HG02943 (cell line): ENCODE data around the gene SDK1.

ENCODE experiments used
- ATAC-seq: cut with Tn5 transposase; IDR thresholded peaks from one replicate; pipeline ENCODE4 v1.9.1; 2021; ENCODE audit warnings: mild to moderate bottlenecking, low read depth, moderate library complexity; ENCODE audit not compliant: unreplicated experiment

SDK1 gene

GRCh38 chr7:4103352-4104091, 802.5 kb downstream of the SDK1 start:
- ATAC-seq: no peak

- no peak for ATAC-seq
These were observed 806.8 kb downstream of the SDK1 start for GRCh38 chr7:4107839-4108238.

- ATAC-seq: no peak
These were observed 807.9 kb downstream of the SDK1 start for GRCh38 chr7:4108951-4109350.

GRCh38 chr7:4109481-4110110, 808.5 kb downstream of the SDK1 start:
- ATAC-seq: no peak

- no peak for ATAC-seq
These were observed 809.4 kb downstream of the SDK1 start for GRCh38 chr7:4110438-4110837.

GRCh38 chr7:4111166-4111565, 810.1 kb downstream of the SDK1 start:
- ATAC-seq: no peak

- no peak for ATAC-seq
These were observed 812.2 kb downstream of the SDK1 start for GRCh38 chr7:4113271-4113670.

GRCh38 chr7:4113976-4114375, 812.9 kb downstream of the SDK1 start:
- ATAC-seq: no peak

GRCh38 chr7:4115442-4115841, 814.4 kb downstream of the SDK1 start:
- ATAC-seq: no peak

- ATAC-seq: no peak
These were observed 815.0 kb downstream of the SDK1 start for GRCh38 chr7:4115941-4116610.

- no peak for ATAC-seq
These were observed 818.8 kb downstream of the SDK1 start for GRCh38 chr7:4119848-4120247.

- no peak for ATAC-seq
These were observed 822.3 kb downstream of the SDK1 start for GRCh38 chr7:4123346-4123745.

GRCh38 chr7:4123823-4124222, 822.8 kb downstream of the SDK1 start:
- ATAC-seq: no peak

- no peak for ATAC-seq
These were observed 823.8 kb downstream of the SDK1 start for GRCh38 chr7:4124556-4125477.

GRCh38 chr7:4127909-4128560, 827.0 kb downstream of the SDK1 start:
- no peak for ATAC-seq

- no peak for ATAC-seq
These were observed 828.5 kb downstream of the SDK1 start for GRCh38 chr7:4129481-4130122.

GRCh38 chr7:4131063-4131462, 830.0 kb downstream of the SDK1 start:
- no peak for ATAC-seq

- ATAC-seq: no peak
These were observed 831.2 kb downstream of the SDK1 start for GRCh38 chr7:4132221-4132620.

GRCh38 chr7:4133491-4134044, 832.5 kb downstream of the SDK1 start:
- ATAC-seq: no peak
